ENCODE measurements around the gene RASIP1.

Gene RASIP1

GRCh38 chr19:48713864-48714755 is 26.3 kb downstream of the RASIP1 start:
- Histone ChIP-seq H3K4me3 (ENCODE audit: severe bottlenecking) (peak overlapping the region; percentile 56), H3K4me1 (ENCODE audit: insufficient read depth, poor library complexity, severe bottlenecking) (peaks cover 5% of the 10 kb centered on the region), H3K27ac (ENCODE audit: poor library complexity, severe bottlenecking) (peak overlapping the region; percentile 53), H3K9me3 (ENCODE audit: severe bottlenecking) (no peaks in the 10 kb centered on the region), H3K27me3 (ENCODE audit: insufficient read depth, poor library complexity, severe bottlenecking) (no peaks in the 10 kb centered on the region), H3K36me3 (ENCODE audit: low read depth) (no peaks in the 10 kb centered on the region)
- TF ChIP-seq CTCF (IDR thresholded peaks at IDR 0.05; ENCODE audit: poor library complexity, severe bottlenecking), result no peak
- ATAC-seq (ENCODE audit: low read depth), result peak; percentile 88
- DNase-seq (ENCODE audit: low spot score), result peak; percentile 98

GRCh38 chr19:48713041-48713863 is 27.2 kb downstream of the RASIP1 start:
- H3K27me3 ChIP-seq (ENCODE audit: insufficient read depth, poor library complexity, severe bottlenecking), result no peaks in the 10 kb centered on the region
- no peaks in the 10 kb centered on the region for H3K9me3 ChIP-seq (ENCODE audit: severe bottlenecking)
- H3K27ac ChIP-seq (ENCODE audit: poor library complexity, severe bottlenecking), result peak overlapping the region; percentile 22
- TF ChIP-seq CTCF (IDR thresholded peaks at IDR 0.05; ENCODE audit: poor library complexity, severe bottlenecking), result no peak
- H3K36me3 ChIP-seq (ENCODE audit: low read depth), result no peaks in the 10 kb centered on the region
- DNase-seq (ENCODE audit: low spot score) (no peak), ATAC-seq (ENCODE audit: low read depth) (no peak)
- peak overlapping the region; percentile 56 for H3K4me3 ChIP-seq (ENCODE audit: severe bottlenecking)
- H3K4me1 ChIP-seq (ENCODE audit: insufficient read depth, poor library complexity, severe bottlenecking), result peaks cover 5% of the 10 kb centered on the region

- Histone ChIP-seq H3K9me3 (ENCODE audit: severe bottlenecking) (no peaks in the 10 kb centered on the region), H3K27me3 (ENCODE audit: insufficient read depth, poor library complexity, severe bottlenecking) (no peaks in the 10 kb centered on the region), H3K4me3 (ENCODE audit: severe bottlenecking) (no peak overlapping the region), H3K27ac (ENCODE audit: poor library complexity, severe bottlenecking) (no peak overlapping the region), H3K36me3 (ENCODE audit: low read depth) (no peaks in the 10 kb centered on the region), H3K4me1 (ENCODE audit: insufficient read depth, poor library complexity, severe bottlenecking) (peaks cover 5% of the 10 kb centered on the region)
- no peak for ATAC-seq (ENCODE audit: low read depth)
- no peak for TF ChIP-seq CTCF (IDR thresholded peaks at IDR 0.05; ENCODE audit: poor library complexity, severe bottlenecking)
- no peak for DNase-seq (ENCODE audit: low spot score)
These were observed 29.2 kb downstream of the RASIP1 start for GRCh38 chr19:48711106-48711662.

- H3K9me3 ChIP-seq (ENCODE audit: severe bottlenecking), result no peaks in the 10 kb centered on the region
- DNase-seq (ENCODE audit: low spot score), result no peak
- H3K4me1 ChIP-seq (ENCODE audit: insufficient read depth, poor library complexity, severe bottlenecking), result peaks cover 5% of the 10 kb centered on the region
- no peaks in the 10 kb centered on the region for H3K36me3 ChIP-seq (ENCODE audit: low read depth)
- no peak overlapping the region for H3K4me3 ChIP-seq (ENCODE audit: severe bottlenecking)
- no peak overlapping the region for H3K27ac ChIP-seq (ENCODE audit: poor library complexity, severe bottlenecking)
- ATAC-seq (ENCODE audit: low read depth), result no peak
- TF ChIP-seq CTCF (IDR thresholded peaks at IDR 0.05; ENCODE audit: poor library complexity, severe bottlenecking), result no peak
- no peaks in the 10 kb centered on the region for H3K27me3 ChIP-seq (ENCODE audit: insufficient read depth, poor library complexity, severe bottlenecking)
These were observed 31.9 kb downstream of the RASIP1 start for GRCh38 chr19:48708471-48708870.
